GM18861 (cell line): ENCODE data around the gene PLD4.

Experiments used
- ATAC-seq: cut with Tn5 transposase; IDR thresholded peaks from one replicate; pipeline ENCODE4 v1.9.1; 2021; ENCODE audit not compliant: unreplicated experiment

The PLD4 gene

DNA sequence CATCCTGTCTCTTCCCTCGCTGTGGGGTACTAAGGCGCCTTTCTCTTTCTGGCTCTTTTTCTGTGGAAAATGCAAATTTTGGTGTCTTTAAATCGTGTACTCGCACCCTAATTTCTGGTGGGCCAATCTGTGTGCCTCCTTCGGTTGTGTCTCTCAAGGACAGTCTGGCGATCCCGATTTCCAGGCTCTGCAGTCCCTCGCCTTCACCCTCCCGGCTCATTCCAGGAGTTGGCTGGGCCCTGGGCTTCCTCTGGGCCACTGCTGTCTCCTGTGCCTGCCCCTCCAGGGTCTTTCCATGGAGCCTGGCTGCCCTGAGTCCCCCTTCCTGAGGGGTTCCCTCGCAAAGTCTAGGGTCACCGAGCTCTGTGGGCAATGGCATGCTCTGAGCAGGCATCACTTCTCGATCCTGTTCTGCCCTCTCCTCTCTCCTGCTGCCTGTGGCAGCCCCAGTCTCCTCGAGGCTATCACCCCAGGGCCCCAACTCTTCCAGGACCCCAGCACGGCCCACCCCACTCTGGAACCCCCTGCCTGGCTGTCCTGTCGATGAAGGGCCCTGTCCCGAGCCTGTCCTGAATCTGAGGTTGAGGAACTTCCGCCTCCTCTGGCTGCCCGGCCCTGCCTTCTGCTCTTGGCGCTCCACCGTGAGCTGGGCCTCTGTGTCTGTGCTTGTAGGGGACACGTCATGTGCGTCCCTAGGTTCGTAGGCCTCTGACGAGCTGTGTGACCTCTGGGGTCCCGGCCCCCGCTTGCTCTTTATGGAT is 29.4 kb downstream of the PLD4 start:
- ATAC-seq = no peak

- no peak for ATAC-seq
Measured at GRCh38 chr14:104954746-104955395, 30.2 kb downstream of the PLD4 start.

GRCh38 chr14:104955396-104955770 is 30.7 kb downstream of the PLD4 start:
- ATAC-seq = no peak

DNA sequence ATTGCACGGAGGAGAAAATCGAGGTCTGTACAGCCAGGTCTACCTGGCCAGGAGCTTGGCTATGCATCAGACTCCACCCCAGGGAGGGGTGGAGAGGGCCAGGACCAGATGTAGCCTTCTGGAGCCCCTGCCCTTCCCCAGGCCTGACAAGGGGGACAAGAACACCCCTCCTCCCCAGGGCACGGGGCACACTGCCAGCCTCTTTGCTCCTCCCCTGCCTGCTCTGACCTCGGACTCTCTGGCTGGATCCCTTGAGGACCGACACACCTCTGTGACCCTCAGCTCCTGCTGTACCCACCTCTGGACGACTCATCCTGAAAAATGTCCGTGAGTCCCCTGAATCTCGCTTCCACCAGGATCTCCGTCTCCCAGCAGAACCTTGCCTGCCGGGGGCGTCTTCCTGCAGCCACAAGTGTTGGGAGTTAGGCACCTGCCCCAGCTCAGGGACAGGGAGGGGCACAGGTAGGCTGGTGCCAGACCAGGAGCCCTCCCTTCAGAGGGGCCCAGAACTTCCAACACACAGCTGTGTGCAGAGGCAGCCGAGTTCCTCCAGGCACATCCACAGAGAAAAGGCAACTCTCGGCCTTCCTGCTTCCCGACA is 31.7 kb downstream of the PLD4 start:
- no peak for ATAC-seq

- ATAC-seq = no peak
Measured at GRCh38 chr14:104957146-104958113, 32.8 kb downstream of the PLD4 start.

GRCh38 chr14:104964546-104964945 is 39.9 kb downstream of the PLD4 start:
- ATAC-seq = no peak

- no peak for ATAC-seq
Measured at GRCh38 chr14:104965561-104966231, 41.0 kb downstream of the PLD4 start.

DNA sequence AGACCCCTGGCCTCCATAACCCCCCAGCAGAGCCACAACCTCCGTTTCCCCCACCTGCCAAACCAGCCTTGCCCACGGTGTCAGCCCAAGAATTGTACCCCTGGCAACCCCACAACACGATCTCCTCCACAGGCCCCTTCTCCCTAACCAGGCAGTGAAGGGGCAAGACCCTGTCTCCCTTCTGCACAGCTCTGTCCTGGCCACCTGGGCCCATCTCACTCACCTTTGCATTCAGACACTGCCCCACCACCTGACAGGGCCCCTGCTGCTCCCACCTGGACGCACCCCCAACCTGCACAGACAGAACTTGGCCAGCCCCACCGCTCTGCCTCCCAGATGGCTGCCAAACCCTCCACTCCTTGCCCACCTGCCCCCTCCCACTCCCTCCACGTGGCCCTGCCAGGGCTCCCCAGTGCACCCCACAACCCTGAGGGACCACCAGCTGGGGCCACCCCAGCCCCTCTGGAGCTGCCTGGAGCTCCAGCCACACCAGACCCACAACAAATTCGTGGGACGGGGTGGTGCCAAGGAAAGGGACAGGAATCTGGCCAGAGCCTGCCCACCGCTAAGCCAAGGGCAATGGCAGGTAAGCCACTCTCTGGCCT is 41.7 kb downstream of the PLD4 start:
- ATAC-seq = no peak

DNA sequence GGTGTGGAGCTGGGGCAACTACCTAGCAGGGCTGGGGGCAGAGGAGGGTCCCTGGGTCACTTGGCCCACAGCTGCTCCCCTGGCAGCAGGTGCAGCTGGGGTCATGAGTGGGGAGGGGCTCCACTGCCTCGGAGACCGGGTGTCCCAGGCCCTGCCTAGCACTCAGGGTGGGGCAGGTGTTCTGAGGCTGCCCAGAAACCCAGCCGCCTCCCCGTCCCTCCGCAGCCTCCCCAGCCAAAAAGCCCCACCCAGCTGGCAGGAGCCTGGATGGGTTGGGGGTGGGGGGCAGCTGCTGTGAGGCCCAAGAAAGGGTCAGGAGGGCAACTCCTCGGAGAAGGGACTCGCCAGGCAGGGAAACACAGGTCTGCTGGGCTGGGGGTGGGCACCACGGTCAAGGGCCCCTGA is 42.3 kb downstream of the PLD4 start:
- ATAC-seq = no peak

DNA sequence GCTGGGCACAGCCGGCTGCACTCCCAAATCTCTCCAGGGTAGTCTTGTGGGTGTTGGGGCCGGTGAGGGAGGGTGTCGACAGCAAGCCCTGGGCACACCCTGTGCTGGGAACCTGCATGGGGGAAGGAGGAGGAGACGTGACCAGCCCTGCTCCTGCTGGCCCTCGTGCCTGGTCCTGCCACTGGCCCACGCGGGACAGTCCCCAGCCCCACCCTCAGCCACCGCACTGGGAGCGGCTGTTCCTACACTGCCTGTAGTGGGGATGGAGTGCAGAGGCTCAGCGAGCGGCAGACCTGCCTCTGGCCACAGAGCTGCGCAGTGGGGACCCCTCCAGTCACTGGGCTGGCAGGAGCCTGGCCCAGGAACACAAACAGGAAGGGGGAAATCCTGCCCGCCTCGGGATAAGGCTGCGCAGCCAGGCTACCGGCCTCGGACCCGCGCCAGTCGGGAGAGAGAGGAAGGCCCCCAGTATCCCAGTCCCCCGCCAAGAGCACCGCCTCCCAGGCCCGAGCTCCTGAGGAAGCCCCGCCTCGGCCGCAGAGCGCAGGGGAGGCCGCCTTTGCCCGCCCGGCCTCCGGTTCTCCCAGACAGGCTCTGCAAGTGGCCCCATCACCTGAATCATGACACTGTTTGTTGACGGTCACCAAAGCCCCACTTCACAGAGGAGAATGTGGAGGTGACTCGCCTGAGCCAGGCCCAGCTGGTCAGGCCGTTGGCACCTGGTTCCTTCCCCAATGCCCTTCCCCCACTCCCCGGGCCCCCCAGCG is 42.9 kb downstream of the PLD4 start:
- ATAC-seq = no peak

DNA sequence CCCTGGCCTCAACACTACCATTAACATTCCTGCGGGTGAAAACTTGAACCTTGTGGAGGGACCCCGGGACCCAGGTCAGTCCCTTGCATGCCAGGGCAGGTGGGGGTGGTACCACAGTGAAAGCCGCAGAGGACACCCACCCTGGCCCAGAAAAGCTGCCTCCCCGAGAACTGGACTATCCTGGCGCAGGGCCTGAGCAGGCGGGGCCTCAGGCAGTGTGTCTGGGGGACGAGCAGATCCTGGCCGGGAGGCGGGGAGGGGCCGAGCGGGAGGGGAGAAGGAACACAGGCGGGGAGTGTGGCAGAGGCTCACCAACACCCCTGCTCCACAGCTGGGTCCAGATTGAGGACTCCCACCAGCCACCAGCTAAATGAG is 43.5 kb downstream of the PLD4 start:
- no peak for ATAC-seq

DNA sequence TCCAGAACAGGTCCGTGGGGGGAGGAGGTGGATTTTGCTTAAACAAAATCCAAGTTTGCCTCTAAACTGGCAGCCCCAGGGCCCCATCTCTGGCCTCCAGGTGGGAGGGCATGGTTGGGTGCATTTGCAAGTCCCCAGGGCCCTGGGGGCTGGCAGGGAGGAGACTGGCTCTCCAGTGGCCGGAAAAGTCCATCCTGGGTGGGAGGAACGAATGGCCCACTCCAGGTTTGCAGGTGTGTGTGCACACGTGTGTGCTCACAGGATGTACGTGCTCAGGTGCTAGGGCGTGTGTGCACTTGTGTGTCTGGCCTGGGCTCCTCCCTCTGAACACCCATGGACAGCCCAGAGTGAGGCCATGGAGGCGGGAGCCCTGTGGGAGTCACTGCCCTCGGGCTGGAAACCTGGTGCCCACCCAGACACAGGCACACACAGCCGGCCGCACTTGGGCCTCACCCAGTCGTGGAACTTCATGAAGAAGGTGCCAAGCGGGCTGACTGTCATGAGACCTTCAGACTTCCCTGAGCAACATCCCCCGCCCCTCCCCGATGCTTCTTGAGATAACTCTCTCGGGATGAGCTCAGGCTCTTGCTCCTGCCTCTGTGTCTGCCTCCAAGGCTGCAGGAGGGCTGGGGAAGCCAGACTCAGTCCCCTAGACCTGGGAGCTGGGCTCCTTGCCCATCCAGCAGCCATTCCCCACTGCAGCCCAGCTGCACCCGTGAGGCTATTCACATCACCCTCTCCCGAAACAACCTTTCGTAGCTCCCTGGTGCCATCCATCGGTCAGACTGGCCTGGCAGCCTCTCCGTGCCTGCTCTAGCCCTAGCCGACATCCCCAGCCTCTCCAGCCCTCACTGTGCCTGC is 44.1 kb downstream of the PLD4 start:
- no peak for ATAC-seq

GRCh38 chr14:104969741-104970230 is 45.1 kb downstream of the PLD4 start:
- ATAC-seq = no peak

DNA sequence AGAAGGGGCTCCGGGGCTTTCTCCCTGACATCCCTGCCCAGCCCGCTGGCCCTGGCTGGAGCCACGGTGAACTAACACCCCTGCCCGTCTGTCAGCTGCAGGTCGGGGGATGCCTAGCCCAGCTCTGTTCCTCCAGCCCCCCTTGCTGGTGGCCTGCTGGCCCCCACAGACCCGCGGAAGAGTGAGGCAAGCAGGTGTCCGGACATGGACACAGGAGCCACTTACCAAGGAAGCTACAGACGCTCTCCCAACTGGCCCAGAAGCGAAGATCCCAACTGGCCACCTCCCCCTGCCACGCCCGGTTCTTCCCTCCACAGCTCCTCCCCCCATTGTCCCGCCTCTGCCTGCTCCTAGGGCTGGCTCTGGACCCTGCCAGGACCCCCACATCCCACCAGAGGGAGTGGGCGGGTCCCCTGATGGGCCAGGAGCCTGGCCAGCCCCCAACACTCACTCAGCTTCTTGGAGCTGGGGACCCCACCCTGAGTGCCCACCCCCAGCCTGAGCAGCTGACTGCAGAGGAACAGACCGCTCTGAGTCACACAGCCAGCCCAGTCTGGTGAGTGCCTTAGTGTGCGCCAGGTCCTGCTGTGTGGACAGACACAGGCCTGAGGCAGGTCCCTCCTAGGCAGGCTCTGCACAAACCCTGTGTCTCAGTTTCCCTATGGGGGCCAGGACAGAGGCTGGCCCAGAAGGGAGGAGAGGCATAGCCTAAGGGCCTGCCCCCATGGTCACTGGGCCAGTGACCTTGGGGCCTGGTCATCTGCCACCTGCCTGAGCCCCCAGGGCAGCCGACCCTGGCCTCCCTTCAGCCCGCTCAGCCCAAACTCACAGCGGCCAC is 45.8 kb downstream of the PLD4 start:
- no peak for ATAC-seq

- ATAC-seq = no peak
Measured at GRCh38 chr14:104971447-104972240, 47.0 kb downstream of the PLD4 start.

- ATAC-seq = no peak
Measured at GRCh38 chr14:104972301-104973134, 47.8 kb downstream of the PLD4 start.
